ENCODE measurements around the gene GPR162.
A peak's percentile ranks its signal among the peaks of the same experiment; 100 is the strongest.
"Not testable (repeated sequence)": the region's sequence is repeated elsewhere in the genome, so short reads cannot be mapped to it uniquely, and the experiment has no call there.

GPR162 gene

DNA sequence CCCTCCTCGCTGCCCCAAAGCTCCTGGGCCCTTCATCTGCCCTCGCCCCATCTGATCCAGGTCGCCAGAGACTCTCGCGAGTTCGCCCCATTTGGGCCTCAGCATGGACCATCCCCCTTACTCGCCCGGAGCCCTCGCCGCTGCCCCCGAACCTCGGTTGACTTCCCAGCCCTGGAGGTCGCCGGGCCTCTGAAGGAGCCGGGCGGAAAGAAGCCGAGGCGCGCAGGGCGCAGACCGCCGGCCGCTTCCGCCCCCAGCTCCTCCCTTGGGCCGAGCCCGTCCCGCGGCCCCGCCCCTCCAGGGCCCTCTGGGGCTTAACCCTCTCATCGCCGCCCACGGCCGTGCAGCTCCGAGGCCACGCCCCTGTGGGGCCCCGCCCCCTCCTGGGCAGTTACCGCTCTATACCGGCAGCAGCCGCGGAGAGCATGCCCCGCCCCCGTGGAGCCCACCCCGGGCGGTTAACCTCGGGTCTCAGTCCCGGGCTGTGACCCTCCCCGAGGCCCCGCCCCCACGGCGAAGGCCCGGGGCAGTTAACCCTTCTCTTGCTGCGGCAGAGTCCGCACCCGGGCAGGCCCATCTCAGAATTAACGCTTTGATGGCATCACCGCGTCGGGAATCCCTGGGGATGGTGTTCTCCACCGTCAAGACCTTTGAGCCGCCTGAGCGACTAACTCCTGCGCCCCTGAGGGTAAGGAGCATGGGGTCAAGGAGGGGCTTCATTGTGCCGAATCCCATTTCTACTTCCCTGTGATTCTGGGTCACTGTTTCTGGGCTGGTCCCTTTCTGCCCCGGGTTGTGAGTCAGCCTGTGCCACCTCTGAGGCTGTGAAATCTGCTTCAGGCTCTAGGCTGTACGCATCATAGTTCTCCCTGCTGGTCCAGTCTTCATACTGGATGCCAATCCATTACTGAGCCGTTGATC lies 51.7 kb downstream of the GPR162 start, which contains the start of gene SPSB2:
SPSB2 (minus strand) TSS at position 210 of the 921 bp plus-strand sequence. CDS start 402 bp downstream, outside the sequence.
- DNase-seq (ENCODE audit: low spot score) (peak; percentile 91), FAIRE-seq (no peak)

DNA sequence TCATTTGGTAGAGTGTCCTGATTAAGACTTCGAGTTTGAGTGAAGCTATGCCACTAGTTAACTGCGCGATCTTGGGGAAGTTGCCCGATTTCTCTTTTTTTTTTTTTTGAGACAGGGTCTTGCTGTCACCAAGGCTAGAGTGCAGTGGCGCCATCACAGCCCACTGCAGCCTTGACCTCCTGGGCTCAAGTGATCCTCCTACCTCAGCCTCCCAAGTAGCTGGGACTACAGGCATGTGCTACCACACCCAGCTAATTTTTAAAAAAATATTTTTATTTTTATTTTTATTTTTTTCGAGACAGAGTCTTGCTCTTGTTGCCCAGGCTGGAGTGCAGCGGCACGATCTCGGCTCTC lies 52.4 kb downstream of the GPR162 start:
- DNase-seq (ENCODE audit: low spot score); FAIRE-seq: not testable (repeated sequence)
